SK-N-SH (cell line): ENCODE data around the gene SLC6A17. TPM values are rescaled to one million over a fixed set of nuclear protein-coding genes. Genes with fewer than 3 reads are reported as not detected.
A peak's percentile ranks its signal among the peaks of the same experiment; 100 is the strongest.

Source experiments
- CTCF ChIA-PET: fragments of 300-600, 350-600 bp; formaldehyde crosslinking; extraction: SDS; loops from one replicate; lab custom pipeline; 2021; lab: Yijun Ruan, JAX
- POLR2A ChIA-PET: fragments of 350-600 bp; sonication (Branson Sonifier 250); formaldehyde crosslinking; extraction: SDS; loops from one replicate; lab custom pipeline; 2020; ENCODE audit warnings: antibody characterized with exemption, inconsistent platforms; lab: Yijun Ruan, JAX
- DNase-seq: peaks from one replicate; pipeline ENCODE4 v3.0.0; 2012
- H2AFZ ChIP-seq: fragments of 200-600 bp; sonication (generic); 2 replicates; pipeline ENCODE4 v1.8.1; 2016; ENCODE audit warnings: antibody characterized with exemption, mild to moderate bottlenecking, low read depth
- H3F3A ChIP-seq: fragments of 200-600 bp; sonication (generic); replicated peaks from 2 replicates; pipeline ENCODE3; 2016; ENCODE audit warnings: antibody characterized with exemption, mild to moderate bottlenecking; ENCODE audit not compliant: insufficient read depth
- H3K27ac ChIP-seq, 2 experiments: fragments of 200-500 bp in 1 of 2; fragments of 200-600 bp in 1 of 2; sonication (Bioruptor generic) in 1 of 2; sonication (generic), shearing (Covaris generic) in 1 of 2; 2 replicates each; pipeline versions ENCODE4 v1.5.1 to v1.6.1; 2014 to 2016; ENCODE audit warnings: low read depth in 2 of 2, inconsistent platforms in 1 of 2, low read length in 1 of 2, mild to moderate bottlenecking in 1 of 2, mixed read lengths in 1 of 2
- H3K27me3 ChIP-seq: fragments of 200-600 bp; sonication (generic), shearing (Covaris generic); 2 replicates; pipeline ENCODE4 v1.6.1; 2016; ENCODE audit warnings: mixed run types; ENCODE audit not compliant: insufficient read depth
- H3K36me3 ChIP-seq, 2 experiments: fragments of 200-500 bp in 1 of 2; fragments of 200-600 bp in 1 of 2; sonication (Bioruptor generic) in 1 of 2; sonication (generic) in 1 of 2; replicated peaks in 1 of 2; 2 replicates each; pipeline versions ENCODE3 to v1.5.1; 2014 to 2016; ENCODE audit warnings: low read length in 1 of 2, mild to moderate bottlenecking in 1 of 2; ENCODE audit not compliant: insufficient read depth in 2 of 2, control insufficient read depth in 1 of 2
- H3K4me1 ChIP-seq, 2 experiments: fragments of 200-500 bp in 1 of 2; fragments of 200-600 bp in 1 of 2; sonication (Bioruptor generic) in 1 of 2; sonication (generic), shearing (Covaris generic) in 1 of 2; 2 replicates each; pipeline versions ENCODE4 v1.5.1 to v1.6.1; 2014 to 2016; ENCODE audit warnings: low read depth in 1 of 2, low read length in 1 of 2, mixed run types in 1 of 2; ENCODE audit not compliant: insufficient read depth in 2 of 2, control insufficient read depth in 1 of 2
- H3K4me2 ChIP-seq: fragments of 200-600 bp; sonication (generic), shearing (Covaris generic); 2 replicates; pipeline ENCODE4 v1.6.1; 2017; ENCODE audit warnings: mixed run types
- H3K4me3 ChIP-seq, 2 experiments: fragments of 200-500 bp in 1 of 2; fragments of 200-600 bp in 1 of 2; sonication (Bioruptor generic) in 1 of 2; sonication (generic), shearing (Covaris generic) in 1 of 2; 2 replicates each; pipeline versions ENCODE4 v1.5.1 to v1.8.1; 2014 to 2016; ENCODE audit warnings: low read depth in 2 of 2, inconsistent platforms in 1 of 2, low read length in 1 of 2, mild to moderate bottlenecking in 1 of 2, mixed read lengths in 1 of 2, moderate library complexity in 1 of 2
- H3K79me2 ChIP-seq: fragments of 200-600 bp; sonication (generic); 2 replicates; pipeline ENCODE4 v1.8.1; 2017; ENCODE audit warnings: mild to moderate bottlenecking; ENCODE audit not compliant: insufficient read depth
- H3K9ac ChIP-seq: fragments of 200-600 bp; sonication (generic); 2 replicates; pipeline ENCODE4 v1.6.1; 2017; ENCODE audit warnings: mixed run types
- H3K9me2 ChIP-seq: fragments of 200-600 bp; sonication (generic); 2 replicates; pipeline ENCODE4 v1.6.1; 2017; ENCODE audit warnings: mixed run types
- H3K9me3 ChIP-seq: fragments of 200-600 bp; sonication (generic); 2 replicates; pipeline ENCODE4 v1.6.1; 2017; ENCODE audit warnings: mixed run types, mild to moderate bottlenecking, moderate library complexity
- H4K20me1 ChIP-seq: fragments of 200-600 bp; sonication (generic); 2 replicates; pipeline ENCODE4 v1.6.1; 2017; ENCODE audit warnings: mild to moderate bottlenecking, mixed run types; ENCODE audit not compliant: insufficient read depth
- CHD2 ChIP-seq: fragments of 150-350 bp; IDR thresholded peaks from 2 replicates; pipeline ENCODE4 v1.6.1; 2018; ENCODE audit warnings: low read length; ENCODE audit not compliant: partially characterized antibody
- ELF1 ChIP-seq: IDR thresholded peaks from 2 replicates; pipeline ENCODE4 v1.4.0; 2012
- GATA2 ChIP-seq: sonication (generic); formaldehyde crosslinking; IDR thresholded peaks from 2 replicates; pipeline ENCODE4 v1.5.0; 2020; ENCODE audit warnings: mild to moderate bottlenecking, missing genetic modification reagents
- MEF2A ChIP-seq: IDR thresholded peaks from 2 replicates; pipeline ENCODE4 v1.4.0; 2012; ENCODE audit warnings: low read depth, borderline replicate concordance
- MXI1 ChIP-seq: IDR thresholded peaks from 2 replicates; pipeline ENCODE4 v1.6.1; 2012; ENCODE audit warnings: mild to moderate bottlenecking, low read depth, low read length, improper control_type of control experiment
- NFIC ChIP-seq: IDR thresholded peaks from 2 replicates; pipeline ENCODE4 v1.4.0; 2012; ENCODE audit warnings: borderline replicate concordance
- POLR2AphosphoS5 ChIP-seq: IDR thresholded peaks from 2 replicates; pipeline ENCODE4 v1.6.1; 2012; ENCODE audit warnings: low read depth, low read length
- RAD21 ChIP-seq: IDR thresholded peaks from 2 replicates; pipeline ENCODE4 v1.6.1; 2012; ENCODE audit warnings: mild to moderate bottlenecking, low read length
- SIN3A ChIP-seq: IDR thresholded peaks from 2 replicates; pipeline ENCODE4 v1.6.1; 2012; ENCODE audit warnings: low read depth, mild to moderate bottlenecking, low read length, moderate library complexity, borderline replicate concordance
- YY1 ChIP-seq: IDR thresholded peaks from 2 replicates; pipeline ENCODE4 v1.4.0; 2012; ENCODE audit warnings: low read depth, mild to moderate bottlenecking
- WGBS: methylation state at CpG from one replicate; pipeline ENCODE4 v1.1.6; 2017; ENCODE audit warnings: low lambda C conversion rate; 5-methylcytosine and 5-hydroxymethylcytosine counted together
- polyA plus RNA-seq, 3 experiments: library from polyadenylated mRNA; depleted of rRNA; stranded (reverse); fragments of >200 nt; gene quantifications; 2 replicates each; pipeline ENCODE4 v1.2.3, GENCODE V29; 2012
- TF ChIP-seq, protein P1 (sequence below): IDR thresholded peaks from 2 replicates; pipeline ENCODE4; 2012
- TF ChIP-seq, protein P2 (sequence below): fragments of 200-600 bp; sonication (generic); IDR thresholded peaks from 2 replicates; pipeline ENCODE4 v1.6.1; 2017; ENCODE audit warnings: antibody characterized with exemption, mild to moderate bottlenecking, moderate library complexity
- TF ChIP-seq, protein P3 (sequence below): fragments of 150-350 bp; IDR thresholded peaks from 2 replicates; pipeline ENCODE4 v1.6.1; 2017; ENCODE audit warnings: antibody characterized with exemption, low read length, low read depth, borderline replicate concordance
- TF ChIP-seq, protein P4 (sequence below): IDR thresholded peaks from 2 replicates; pipeline ENCODE4 v1.6.1; 2012; ENCODE audit warnings: mild to moderate bottlenecking, low read depth, low read length, moderate library complexity

The SLC6A17 gene
- polyA plus RNA-seq, 1 of the 3 experiments (the other 2 are of a cell fraction) = 0.67 TPM

DNA sequence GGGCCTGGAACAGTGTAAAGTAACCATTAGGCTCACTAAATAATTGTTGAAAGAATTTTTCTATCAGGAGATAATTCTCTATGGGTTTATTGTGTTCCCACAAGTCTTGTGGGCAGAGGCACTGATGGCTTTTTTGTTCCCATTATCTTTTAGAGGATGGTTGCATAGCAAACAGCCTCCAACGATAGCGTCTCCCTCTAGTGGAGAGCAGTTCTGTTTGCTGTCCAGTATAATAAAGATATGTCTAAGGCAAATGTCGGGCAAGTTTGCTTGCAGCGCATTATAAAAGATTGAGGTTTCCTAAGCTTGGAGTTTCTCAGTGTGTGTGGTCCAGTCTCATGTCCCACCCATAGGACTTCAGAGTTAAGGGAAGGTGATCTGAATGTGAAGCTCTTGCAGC is 1.3 kb upstream of the SLC6A17 start:
- ChIA-PET POLR2A (no interaction called here), CTCF (interaction anchor here (0.6 to 7.3 kb wide), 6 partner anchors 8 to 95 kb away, joined by 3 to 76 read pairs (median 4); no protein-coding TSS in a partner anchor)
- no peak overlapping the region for H2AFZ ChIP-seq
- no peaks in the 10 kb centered on the region for H3K9me2 ChIP-seq
- no peak overlapping the region for H3K27ac ChIP-seq
- H4K20me1 ChIP-seq = no peaks in the 10 kb centered on the region
- H3K79me2 ChIP-seq = no peaks in the 10 kb centered on the region
- no peak for TF ChIP-seq NFIC
- TF ChIP-seq YY1 = no peak
- peak; percentile 35 for TF ChIP-seq RAD21
- TF ChIP-seq ELF1 = no peak
- TF ChIP-seq CHD2 = no peak
- TF ChIP-seq, protein P1, sequence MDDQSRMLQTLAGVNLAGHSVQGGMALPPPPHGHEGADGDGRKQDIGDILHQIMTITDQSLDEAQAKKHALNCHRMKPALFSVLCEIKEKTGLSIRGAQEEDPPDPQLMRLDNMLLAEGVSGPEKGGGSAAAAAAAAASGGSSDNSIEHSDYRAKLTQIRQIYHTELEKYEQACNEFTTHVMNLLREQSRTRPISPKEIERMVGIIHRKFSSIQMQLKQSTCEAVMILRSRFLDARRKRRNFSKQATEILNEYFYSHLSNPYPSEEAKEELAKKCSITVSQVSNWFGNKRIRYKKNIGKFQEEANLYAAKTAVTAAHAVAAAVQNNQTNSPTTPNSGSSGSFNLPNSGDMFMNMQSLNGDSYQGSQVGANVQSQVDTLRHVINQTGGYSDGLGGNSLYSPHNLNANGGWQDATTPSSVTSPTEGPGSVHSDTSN = no peak
- TF ChIP-seq MXI1 = no peak
- TF ChIP-seq, protein P2, sequence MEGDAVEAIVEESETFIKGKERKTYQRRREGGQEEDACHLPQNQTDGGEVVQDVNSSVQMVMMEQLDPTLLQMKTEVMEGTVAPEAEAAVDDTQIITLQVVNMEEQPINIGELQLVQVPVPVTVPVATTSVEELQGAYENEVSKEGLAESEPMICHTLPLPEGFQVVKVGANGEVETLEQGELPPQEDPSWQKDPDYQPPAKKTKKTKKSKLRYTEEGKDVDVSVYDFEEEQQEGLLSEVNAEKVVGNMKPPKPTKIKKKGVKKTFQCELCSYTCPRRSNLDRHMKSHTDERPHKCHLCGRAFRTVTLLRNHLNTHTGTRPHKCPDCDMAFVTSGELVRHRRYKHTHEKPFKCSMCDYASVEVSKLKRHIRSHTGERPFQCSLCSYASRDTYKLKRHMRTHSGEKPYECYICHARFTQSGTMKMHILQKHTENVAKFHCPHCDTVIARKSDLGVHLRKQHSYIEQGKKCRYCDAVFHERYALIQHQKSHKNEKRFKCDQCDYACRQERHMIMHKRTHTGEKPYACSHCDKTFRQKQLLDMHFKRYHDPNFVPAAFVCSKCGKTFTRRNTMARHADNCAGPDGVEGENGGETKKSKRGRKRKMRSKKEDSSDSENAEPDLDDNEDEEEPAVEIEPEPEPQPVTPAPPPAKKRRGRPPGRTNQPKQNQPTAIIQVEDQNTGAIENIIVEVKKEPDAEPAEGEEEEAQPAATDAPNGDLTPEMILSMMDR = peak; percentile 28; the same call in 1 of the 2 replicates
- TF ChIP-seq, protein P3, sequence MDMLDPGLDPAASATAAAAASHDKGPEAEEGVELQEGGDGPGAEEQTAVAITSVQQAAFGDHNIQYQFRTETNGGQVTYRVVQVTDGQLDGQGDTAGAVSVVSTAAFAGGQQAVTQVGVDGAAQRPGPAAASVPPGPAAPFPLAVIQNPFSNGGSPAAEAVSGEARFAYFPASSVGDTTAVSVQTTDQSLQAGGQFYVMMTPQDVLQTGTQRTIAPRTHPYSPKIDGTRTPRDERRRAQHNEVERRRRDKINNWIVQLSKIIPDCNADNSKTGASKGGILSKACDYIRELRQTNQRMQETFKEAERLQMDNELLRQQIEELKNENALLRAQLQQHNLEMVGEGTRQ = no peak
- TF ChIP-seq, protein P4, sequence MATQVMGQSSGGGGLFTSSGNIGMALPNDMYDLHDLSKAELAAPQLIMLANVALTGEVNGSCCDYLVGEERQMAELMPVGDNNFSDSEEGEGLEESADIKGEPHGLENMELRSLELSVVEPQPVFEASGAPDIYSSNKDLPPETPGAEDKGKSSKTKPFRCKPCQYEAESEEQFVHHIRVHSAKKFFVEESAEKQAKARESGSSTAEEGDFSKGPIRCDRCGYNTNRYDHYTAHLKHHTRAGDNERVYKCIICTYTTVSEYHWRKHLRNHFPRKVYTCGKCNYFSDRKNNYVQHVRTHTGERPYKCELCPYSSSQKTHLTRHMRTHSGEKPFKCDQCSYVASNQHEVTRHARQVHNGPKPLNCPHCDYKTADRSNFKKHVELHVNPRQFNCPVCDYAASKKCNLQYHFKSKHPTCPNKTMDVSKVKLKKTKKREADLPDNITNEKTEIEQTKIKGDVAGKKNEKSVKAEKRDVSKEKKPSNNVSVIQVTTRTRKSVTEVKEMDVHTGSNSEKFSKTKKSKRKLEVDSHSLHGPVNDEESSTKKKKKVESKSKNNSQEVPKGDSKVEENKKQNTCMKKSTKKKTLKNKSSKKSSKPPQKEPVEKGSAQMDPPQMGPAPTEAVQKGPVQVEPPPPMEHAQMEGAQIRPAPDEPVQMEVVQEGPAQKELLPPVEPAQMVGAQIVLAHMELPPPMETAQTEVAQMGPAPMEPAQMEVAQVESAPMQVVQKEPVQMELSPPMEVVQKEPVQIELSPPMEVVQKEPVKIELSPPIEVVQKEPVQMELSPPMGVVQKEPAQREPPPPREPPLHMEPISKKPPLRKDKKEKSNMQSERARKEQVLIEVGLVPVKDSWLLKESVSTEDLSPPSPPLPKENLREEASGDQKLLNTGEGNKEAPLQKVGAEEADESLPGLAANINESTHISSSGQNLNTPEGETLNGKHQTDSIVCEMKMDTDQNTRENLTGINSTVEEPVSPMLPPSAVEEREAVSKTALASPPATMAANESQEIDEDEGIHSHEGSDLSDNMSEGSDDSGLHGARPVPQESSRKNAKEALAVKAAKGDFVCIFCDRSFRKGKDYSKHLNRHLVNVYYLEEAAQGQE = no peak
- no peak for TF ChIP-seq SIN3A
- TF ChIP-seq MEF2A = no peak
- no peak for TF ChIP-seq GATA2
- no peak for TF ChIP-seq POLR2AphosphoS5
- H3K4me2 ChIP-seq = no peak overlapping the region
- peaks cover 30% of the 10 kb centered on the region; the same call in 1 of the 2 replicates for H3K27me3 ChIP-seq
- no peaks in the 10 kb centered on the region for H3K9me3 ChIP-seq
- no peak overlapping the region for H3K9ac ChIP-seq
- peaks cover 5% of the 10 kb centered on the region for H3F3A ChIP-seq
- H3K36me3 ChIP-seq = no peaks in the 10 kb centered on the region
- H3K4me1 ChIP-seq = peaks cover 0 to 9% of the 10 kb centered on the region in 2 experiments; a peak in 1 of 4 replicates
- no peak overlapping the region for H3K4me3 ChIP-seq
- no peak for DNase-seq
- 61% methylated on average over 4 of the region's 4 CpGs for WGBS
